HG03097 (cell line): ENCODE measurements around the gene SLC8B1.

Experiments
- ATAC-seq: cut with Tn5 transposase; IDR thresholded peaks from one replicate; pipeline ENCODE4 v1.9.1; 2021; ENCODE audit not compliant: unreplicated experiment, low FRiP score

Gene SLC8B1

DNA sequence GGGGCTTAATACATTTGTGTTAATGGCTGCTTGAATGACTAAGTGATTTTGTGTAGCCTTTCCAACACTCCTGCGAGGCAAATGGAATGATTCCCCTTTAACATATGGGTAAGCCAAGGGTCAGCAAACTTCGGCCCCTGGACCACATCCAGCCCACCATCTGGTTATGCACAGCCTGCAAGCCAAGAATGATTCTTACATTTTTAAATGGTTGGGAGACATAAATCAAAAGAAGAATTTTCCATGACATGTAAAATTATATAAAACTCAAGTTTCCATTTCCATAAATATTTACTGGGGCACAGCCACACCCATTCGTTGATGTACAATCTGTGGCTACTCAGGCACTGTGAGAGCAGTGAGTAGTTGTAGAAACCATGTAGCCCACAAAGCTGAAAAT, 9.0 kb downstream of the SLC8B1 start:
- ATAC-seq: no peak

GRCh38 chr12:113322343-113322742, 12.6 kb downstream of the SLC8B1 start:
- ATAC-seq: no peak

GRCh38 chr12:113320401-113320800, 14.5 kb downstream of the SLC8B1 start:
- no peak for ATAC-seq

DNA sequence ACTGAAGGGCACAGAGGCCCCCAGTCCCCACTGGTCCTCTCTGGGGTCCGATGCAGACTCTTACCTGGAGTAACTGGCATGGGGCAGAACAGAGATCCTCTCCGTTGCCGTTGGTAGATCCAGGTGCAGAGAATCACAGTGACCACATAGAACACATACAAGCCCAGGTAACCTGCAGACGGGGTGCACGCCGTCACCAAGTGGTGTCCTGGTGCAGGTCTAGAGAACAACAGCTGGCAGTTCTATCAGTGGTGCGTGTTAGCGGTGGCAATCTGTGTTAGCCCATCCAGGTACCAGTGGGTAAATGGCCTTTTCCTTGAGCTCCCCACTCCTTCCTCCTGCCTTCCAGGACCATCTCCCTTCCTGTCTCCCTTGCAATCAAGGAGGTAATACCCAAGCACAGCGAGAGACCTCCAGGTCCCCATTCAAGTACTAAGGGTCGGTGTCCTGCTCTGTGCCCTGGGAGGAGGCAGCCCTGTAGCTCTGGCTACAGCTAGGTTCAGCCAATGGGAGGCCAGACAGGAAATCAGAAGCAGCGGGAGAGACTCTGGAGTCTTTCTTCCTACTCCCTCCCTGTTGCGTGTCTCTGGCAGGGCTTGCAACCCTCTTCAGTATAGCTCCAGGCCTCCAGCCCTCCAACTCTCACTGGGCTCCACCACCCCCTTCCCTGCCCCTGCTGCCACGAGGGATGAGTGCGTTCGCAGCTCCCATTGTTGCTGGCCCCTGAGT, 15.8 kb downstream of the SLC8B1 start:
- ATAC-seq: no peak

- ATAC-seq: no peak
Observed at GRCh38 chr12:113318046-113318656, 16.8 kb downstream of the SLC8B1 start.

DNA sequence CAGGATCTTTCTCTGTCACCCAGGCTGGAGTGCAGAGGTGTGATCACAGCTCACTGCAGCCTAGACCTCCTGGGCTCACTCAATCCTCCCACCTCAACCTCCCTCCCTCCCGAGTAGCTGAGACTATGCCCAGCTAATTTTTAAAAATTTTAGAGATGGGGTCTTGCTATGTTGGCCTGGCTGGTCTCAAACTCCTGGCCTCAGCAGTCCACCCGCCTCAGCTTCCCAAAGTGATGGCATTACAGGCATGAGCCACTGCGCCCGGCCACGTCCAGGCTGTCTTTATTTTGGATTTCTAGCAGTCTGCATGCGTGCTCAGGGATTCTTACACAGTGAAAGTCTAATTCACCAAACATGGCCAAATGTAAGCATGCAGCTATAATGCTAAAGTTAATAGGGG, 17.8 kb downstream of the SLC8B1 start:
- ATAC-seq: no peak

DNA sequence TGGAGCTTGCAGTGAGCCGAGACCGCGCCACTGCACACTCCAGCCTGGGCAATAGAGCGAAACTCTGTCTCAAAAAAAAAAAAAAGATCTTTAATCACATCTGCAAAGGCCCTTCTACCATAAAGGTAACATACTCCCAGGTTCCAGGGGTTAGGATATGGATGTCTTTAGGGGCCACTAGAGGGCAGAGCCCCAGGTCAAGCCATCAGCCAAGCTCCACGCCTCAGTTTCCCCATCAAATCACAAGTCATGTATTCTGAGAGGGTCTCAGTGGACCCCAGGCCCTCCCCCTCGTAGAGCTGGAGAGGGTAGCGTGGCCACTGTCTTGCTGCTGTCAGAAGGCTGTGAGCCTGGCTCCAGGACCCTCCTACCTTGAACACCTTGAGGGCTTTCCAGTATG, 18.8 kb downstream of the SLC8B1 start:
- ATAC-seq: no peak

- no peak for ATAC-seq
Observed at GRCh38 chr12:113315358-113315757, 19.6 kb downstream of the SLC8B1 start.

DNA sequence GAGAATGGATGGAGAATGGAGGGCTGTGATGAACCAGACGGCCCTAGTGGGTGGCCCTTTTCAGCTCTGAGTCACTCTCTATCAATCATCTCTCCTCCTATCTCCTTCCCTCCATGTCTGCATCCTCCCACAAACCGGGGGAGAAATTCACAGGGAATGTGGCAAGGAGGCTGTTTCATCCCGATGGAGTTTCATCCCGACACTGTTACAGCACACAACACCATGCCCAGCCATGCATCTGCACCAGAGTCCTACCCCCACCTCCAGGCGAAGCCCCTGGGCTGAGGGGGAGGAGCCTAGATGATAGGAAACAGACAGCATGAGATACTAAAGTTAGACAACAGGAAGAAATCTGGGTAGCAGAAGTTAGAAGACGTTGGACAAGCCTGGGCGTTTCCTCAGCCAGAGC, 20.8 kb downstream of the SLC8B1 start:
- no peak for ATAC-seq

GRCh38 chr12:113310489-113310888, 24.4 kb downstream of the SLC8B1 start:
- no peak for ATAC-seq

DNA sequence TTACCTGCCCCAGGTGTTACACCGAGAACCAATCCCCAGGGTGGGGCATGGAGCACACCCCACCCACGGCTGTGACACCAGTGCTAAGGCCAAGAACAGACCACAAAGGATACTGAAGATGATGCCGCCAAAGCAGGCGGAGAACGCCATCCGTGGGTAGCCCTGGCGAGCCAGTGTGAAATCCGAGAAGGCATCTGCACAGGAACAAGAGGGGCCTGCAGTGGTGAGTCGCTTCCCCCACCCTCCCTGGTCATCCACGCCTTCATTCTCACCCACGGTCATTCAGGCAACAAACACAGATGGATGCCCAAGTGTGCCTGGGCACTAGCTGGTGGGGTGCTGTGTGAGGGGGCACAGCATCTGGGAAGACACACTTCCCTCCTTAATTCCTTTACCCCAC, 28.5 kb downstream of the SLC8B1 start:
- ATAC-seq: no peak

- no peak for ATAC-seq
Observed at GRCh38 chr12:113305281-113305856, 29.5 kb downstream of the SLC8B1 start.

- ATAC-seq: no peak
Observed at GRCh38 chr12:113302886-113303640, 31.8 kb downstream of the SLC8B1 start.

GRCh38 chr12:113302466-113302865, 32.4 kb downstream of the SLC8B1 start:
- no peak for ATAC-seq

DNA sequence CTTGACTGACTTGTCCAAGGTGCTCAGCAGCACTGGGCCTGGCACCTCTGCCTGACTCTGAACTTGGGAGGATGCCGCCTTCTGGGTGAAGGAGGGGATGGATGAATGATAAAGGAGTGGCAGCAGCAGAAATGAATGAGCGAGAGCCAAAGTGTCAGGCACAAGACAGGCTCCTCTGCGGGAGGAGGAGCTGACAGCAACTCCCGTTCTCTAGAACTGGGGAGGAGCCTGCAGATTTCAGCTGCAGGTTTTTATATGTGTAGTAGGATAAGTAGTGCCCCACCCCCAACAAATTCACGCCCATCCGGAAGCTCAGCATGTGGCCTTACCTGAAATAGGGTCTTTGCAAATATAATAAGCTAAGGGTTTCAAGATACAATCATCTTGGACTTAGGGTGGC, 33.1 kb downstream of the SLC8B1 start:
- ATAC-seq: no peak

DNA sequence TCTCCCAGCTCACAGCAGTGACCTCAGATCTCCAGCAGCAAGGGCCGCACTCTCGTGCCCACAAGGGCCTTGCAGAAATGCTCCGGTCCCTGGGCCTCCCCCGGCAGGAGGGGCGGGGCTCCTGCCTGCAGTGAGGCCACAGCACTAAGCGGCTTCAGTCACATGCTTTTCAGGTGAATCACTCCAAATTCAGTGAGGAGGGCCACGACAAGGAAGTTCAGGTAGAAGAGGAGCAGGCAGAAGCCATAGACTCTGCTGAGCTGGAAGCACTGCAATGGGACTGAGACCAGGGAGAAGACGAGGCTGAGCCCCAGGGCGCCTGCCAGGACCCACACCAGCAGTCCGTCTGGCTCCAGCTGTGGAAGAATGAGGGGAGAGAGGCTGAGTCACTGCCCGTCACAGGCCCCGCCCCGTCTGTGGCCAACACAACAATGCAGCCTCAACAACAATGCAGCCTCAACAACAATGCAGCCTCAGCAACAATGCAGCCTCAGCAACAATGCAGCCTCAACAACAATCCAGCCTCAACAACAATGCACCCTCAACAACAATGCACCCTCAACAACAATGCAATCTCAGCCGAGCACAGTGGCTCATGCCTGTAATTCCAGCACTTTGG, 35.2 kb downstream of the SLC8B1 start:
- ATAC-seq: no peak

GRCh38 chr12:113298861-113299545, 35.9 kb downstream of the SLC8B1 start:
- no peak for ATAC-seq

DNA sequence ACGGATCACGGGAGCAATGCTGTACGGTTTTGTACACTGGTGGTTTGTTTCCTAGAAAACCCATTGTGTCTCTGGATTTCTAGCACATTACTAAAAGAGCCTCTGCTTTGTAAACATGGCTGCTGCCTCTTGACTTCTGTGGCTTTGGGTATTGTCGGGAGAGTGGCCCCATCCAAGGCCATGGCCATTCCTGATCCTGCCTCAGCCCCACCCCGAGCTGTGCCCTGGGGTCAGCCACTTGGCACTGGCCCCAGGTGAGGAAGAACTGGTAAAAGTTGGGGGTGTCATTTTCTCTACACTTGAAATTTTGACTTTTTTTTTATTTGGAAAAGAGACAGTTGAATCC, 36.5 kb downstream of the SLC8B1 start:
- ATAC-seq: no peak

DNA sequence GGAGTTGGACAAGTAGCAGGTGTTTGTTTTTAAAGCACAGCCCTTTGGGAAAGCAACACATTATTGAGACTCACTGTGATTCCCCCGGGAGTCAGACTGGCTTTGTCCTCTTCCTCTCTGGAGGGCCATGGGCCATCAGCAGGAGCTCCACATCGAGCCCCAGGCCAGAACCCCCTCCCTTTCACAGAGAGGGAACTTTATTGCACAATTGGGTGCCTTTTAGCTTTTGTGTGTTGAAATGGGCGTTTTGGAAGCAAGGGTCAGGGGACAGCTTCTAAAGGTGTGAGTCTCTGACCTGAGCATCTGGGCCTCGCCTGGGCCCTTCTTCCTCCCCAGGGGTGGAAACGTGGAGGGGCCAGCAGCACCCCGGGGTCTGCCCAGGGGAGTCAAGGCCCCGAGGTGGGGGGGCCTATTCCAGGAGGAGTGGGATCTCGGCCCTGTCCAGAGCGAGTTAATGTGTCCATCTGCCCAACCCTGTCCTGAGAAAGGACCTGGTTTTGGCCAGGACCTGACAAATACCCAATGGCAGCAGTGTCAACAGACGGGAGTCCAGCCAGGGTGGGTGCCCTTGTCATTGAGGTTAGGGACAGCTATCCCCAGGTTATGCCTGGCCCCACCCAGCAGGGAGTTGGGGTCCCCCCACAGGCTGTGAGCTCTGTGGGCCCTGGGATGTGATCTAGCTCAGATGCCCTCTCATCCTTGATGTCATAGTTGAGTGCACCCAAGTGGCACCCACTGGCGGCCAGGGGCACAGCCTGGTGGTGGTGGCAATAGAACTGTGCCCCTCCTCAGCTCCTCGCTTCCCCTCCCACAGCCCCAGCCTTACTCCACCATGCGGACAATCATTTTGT, 37.1 kb downstream of the SLC8B1 start:
- no peak for ATAC-seq

GRCh38 chr12:113297214-113297587, 37.7 kb downstream of the SLC8B1 start:
- no peak for ATAC-seq
